GM12873 (cell line): ENCODE measurements around the gene BRD9.

ENCODE experiments used
- TF ChIP-seq, protein P1 (sequence below): IDR thresholded peaks from 2 replicates; pipeline ENCODE4 v1.5.1; 2012; ENCODE audit warnings: low read depth, mild to moderate bottlenecking, moderate library complexity, low read length, control low read depth; ENCODE audit not compliant: insufficient read depth; ENCODE audit errors: missing control alignments

Gene BRD9

DNA sequence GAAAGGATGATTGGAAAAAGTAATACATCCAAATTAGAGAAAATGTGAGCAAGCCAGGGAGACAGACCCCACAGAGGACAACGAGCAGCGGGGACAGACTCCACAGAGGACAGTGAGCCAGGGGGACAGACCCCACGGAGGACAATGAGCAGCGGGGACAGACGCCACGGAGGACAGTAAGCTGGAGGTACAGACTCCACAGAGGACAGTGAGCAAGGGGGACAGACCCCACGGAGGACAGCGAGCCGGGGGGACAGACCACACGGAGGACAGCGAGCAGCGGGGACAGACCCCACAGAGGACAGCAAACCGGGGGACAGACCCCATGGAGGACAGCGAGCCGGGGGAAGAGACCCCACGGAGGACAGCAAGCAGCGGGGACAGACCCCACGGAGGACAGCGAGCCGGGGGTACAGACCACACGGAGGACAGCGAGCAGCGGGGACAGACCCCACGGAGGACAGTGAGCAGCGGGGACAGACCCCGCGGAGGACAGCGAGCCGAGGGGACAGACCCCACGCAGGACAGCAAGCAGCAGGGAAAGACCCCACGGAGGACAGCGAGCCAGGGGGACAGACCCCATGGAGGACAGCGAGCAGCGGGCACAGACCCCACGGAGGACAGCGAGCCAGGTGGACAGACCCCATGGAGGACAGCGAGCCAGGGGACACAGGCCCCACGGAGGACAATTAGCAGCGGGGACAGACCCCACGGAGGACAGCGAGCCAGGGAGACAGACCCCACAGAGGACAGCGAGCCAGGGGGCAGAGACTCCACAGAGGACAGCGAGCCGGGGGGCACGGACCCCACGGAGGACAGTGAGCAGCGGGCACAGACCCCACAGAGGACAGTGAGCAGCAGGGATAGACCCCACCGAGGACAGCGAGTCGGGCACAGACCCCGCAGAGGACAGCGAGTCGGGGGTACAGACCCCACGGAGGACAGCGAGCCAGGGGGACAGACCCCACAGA lies 39.9 kb downstream of the BRD9 start:
- TF ChIP-seq, protein P1, sequence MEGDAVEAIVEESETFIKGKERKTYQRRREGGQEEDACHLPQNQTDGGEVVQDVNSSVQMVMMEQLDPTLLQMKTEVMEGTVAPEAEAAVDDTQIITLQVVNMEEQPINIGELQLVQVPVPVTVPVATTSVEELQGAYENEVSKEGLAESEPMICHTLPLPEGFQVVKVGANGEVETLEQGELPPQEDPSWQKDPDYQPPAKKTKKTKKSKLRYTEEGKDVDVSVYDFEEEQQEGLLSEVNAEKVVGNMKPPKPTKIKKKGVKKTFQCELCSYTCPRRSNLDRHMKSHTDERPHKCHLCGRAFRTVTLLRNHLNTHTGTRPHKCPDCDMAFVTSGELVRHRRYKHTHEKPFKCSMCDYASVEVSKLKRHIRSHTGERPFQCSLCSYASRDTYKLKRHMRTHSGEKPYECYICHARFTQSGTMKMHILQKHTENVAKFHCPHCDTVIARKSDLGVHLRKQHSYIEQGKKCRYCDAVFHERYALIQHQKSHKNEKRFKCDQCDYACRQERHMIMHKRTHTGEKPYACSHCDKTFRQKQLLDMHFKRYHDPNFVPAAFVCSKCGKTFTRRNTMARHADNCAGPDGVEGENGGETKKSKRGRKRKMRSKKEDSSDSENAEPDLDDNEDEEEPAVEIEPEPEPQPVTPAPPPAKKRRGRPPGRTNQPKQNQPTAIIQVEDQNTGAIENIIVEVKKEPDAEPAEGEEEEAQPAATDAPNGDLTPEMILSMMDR, result no peak

DNA sequence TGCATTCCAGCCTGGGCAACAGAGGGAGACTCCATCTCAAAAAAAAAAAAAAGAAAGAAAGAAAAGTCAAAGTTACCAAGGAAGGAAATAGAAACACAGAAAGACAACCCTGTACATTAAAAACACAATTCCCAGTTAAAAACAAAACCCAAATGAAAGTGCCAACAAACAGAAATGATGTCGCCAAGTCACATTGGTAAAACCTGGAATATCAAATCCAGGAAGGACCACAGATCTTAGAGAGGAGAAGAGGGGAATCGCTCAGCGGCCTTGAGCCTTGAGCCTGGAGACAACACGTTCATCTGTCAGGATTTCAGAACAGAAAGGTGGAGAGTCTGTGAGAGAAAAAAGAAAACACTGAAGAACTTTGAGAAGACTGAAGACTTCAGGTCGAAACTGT lies 40.6 kb downstream of the BRD9 start:
- TF ChIP-seq, protein P1, result no peak

DNA sequence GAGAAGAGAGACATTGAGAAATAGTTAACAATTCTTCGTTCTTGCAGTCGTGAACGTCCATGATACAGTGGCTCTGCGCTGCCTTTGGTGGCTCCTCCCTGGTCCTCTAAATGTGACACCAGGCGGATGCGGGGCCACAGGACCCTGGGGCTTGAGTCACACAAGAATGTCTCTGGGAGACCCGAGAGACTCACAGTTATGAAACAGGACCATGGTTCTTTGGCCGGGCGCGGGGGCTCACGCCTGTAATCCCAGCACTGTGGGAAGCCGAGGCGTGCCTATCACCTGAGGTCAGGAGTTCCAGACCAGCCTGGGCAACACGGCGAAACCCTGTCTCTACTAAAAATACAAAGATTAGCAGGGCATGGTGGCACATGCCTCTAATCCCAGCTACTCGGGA lies 41.0 kb downstream of the BRD9 start:
- TF ChIP-seq, protein P1, result no peak

DNA sequence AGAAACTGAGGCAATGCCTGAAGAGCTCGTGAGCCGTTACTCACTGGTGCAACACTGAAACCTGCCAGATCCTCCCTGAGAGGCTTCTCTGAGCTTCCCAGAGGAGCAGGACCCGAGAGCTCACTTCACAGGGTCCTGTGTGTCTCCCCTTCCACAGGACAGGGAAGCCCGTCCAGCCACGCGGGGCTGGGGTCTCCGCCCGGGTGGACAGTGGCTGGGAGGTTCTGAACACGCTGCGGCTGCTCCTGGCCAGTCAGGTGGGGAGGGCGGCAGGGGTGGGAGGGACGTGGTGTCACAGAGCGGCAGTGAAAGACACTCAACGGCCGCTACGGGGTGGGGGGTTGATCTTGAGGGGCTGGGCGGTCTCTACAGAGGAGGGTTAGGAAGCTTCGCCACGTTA lies 41.5 kb downstream of the BRD9 start:
- TF ChIP-seq, protein P1, result no peak

DNA sequence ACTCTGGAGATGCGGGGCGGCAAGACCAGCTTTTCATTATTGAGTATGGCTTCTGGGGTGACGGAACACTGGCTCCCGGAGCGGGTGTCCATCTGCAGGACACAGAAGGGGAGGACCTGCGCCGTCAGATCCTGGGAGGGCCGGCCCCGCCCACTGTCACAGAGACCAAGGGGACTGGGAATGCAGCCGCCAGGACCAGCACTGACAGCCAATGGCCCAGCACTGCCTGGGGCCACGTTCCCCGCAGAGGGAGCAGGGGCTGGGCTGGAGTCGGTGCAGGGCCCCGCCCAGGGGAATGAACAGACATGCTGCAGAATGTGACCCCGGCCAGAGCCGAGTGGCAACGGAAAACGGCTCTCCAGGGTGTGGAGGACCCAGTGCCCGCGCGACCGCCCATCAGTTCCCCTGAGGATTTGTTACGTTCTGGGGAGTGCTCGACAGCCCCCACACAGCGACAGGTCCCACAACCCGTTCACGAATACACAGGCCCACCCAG lies 42.0 kb downstream of the BRD9 start, which contains the start of gene ZDHHC11:
ZDHHC11 (minus strand) TSS at position 476 of the 496 bp plus-strand sequence; CDS start at position 92, 384 bp downstream.
- TF ChIP-seq, protein P1, result no peak

DNA sequence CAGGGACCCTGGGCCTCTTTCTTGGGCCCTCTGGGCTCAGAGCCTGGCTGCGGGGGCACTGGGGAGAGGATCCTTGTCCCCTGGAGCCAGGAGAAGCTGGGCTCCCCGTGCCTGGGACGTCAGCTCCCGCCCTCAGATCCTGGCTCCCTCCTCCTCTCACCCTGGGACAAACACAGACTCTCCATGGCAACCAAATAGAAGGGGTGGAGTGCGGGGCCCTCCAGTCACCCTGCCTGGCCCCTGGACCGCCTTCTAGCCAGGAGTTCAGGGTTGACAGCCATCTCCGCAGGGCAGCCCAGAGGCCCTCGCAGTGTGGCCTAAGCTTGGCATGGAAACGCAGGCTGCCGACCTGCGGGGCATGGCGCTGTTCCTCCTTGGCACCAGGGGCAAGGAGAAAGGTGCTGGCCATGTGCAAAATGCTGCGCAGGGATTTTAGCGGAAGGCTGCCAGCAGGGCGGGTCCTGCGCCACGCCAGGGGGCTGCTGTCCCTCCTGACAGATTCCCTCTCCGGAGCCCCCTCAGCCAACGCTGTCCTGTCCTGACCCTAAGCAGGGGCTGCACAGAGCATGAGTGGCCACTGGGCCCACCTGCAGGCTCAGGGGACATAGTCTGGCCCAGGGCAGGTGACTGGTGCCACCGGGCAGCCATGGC lies 42.8 kb downstream of the BRD9 start:
- TF ChIP-seq, protein P1, result no peak

DNA sequence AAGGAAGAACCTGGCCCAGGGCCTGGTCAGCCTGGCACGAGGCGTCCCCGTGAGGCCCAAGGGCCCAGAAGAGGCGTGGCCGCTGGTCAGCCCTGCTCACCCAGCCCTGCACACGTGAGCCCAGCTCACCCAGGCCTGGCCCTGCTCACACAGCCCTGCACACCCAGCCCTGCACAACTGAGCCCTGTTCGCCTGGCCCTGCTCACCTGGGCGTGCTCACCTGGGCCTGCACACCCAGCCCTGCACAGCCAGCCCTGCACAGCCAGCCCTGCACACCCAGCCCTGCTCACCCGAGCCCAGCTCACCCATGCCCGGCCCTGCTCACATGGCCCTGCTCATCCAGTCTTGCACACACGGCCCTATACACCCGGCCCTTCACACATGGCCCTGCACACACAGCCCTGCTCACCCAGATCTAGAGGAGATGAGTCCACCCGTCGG lies 43.9 kb downstream of the BRD9 start:
- TF ChIP-seq, protein P1, result no peak
